GM12878 (cell line): ENCODE results near the gene PTPDC1.
"Not testable (repeated sequence)": the region's sequence is repeated elsewhere in the genome, so short reads cannot be mapped to it uniquely, and the experiment has no call there.

Experiments used
- NFYB ChIP-seq: IDR thresholded peaks from 2 replicates; pipeline ENCODE4 v1.6.1; 2011; ENCODE audit warnings: low read depth, mild to moderate bottlenecking, low read length, improper control_type of control experiment, moderate library complexity; ENCODE audit not compliant: insufficient read depth
- POLR2A ChIP-seq: IDR thresholded peaks from 2 replicates; pipeline ENCODE4 v1.6.1; 2011; ENCODE audit warnings: low read depth, mild to moderate bottlenecking, low read length
- SREBF2 ChIP-seq: IDR thresholded peaks from 2 replicates; pipeline ENCODE4 v1.6.1; 2012; ENCODE audit warnings: mild to moderate bottlenecking, low read length
- SUZ12 ChIP-seq: fragments of 200-600 bp; sonication (generic); IDR thresholded peaks from one replicate; pipeline ENCODE4 v1.6.1; 2018; ENCODE audit warnings: antibody characterized with exemption, mild to moderate bottlenecking; ENCODE audit not compliant: unreplicated experiment
- TF ChIP-seq, protein P1 (sequence below), 3 experiments: IDR thresholded peaks in 2 of 3; conservative IDR thresholded peaks in 1 of 3; 2 replicates each; pipeline ENCODE4 v1.5.1; 2011; ENCODE audit warnings: low read depth in 3 of 3, low read length in 3 of 3, mild to moderate bottlenecking in 3 of 3, control low read depth in 2 of 3, moderate library complexity in 2 of 3, inconsistent platforms in 1 of 3, mixed read lengths in 1 of 3; ENCODE audit not compliant: control insufficient read depth in 2 of 3, insufficient read depth in 1 of 3; ENCODE audit errors: extremely low read depth in 1 of 3
- TF ChIP-seq, protein P2 (sequence below): fragments of 450-650 bp; IDR thresholded peaks from 2 replicates; pipeline ENCODE4 v1.6.1; 2016; ENCODE audit warnings: mild to moderate bottlenecking

DNA sequence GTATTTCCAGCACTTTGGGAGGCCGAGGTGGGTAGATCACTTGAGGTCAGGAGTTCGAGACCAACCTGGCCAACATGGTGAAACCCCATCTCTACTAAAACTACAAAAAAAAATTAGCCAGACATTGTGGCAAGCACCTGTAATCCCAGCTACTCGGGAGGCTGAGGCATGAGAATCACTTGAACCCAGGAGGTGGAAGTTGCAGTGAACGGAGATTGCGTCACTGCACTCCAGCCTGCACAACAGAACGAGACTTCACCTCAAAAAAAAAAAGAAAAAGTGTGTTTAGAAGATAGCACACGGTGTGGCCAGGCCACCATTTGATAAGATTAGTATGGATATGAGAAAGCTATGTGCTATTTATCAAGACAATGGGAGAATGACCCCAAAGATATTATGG is 35.8 kb downstream of the PTPDC1 start:
- TF ChIP-seq, protein P1, sequence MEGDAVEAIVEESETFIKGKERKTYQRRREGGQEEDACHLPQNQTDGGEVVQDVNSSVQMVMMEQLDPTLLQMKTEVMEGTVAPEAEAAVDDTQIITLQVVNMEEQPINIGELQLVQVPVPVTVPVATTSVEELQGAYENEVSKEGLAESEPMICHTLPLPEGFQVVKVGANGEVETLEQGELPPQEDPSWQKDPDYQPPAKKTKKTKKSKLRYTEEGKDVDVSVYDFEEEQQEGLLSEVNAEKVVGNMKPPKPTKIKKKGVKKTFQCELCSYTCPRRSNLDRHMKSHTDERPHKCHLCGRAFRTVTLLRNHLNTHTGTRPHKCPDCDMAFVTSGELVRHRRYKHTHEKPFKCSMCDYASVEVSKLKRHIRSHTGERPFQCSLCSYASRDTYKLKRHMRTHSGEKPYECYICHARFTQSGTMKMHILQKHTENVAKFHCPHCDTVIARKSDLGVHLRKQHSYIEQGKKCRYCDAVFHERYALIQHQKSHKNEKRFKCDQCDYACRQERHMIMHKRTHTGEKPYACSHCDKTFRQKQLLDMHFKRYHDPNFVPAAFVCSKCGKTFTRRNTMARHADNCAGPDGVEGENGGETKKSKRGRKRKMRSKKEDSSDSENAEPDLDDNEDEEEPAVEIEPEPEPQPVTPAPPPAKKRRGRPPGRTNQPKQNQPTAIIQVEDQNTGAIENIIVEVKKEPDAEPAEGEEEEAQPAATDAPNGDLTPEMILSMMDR (IDR thresholded peaks at IDR 0.05 in 2 of 3, conservative IDR thresholded peaks at IDR 0.05 in 1 of 3; ENCODE audit: control insufficient read depth in 2 of 3, extremely low read depth in 1 of 3, insufficient read depth in 1 of 3, low read depth in 3 of 3, low read length in 3 of 3): not testable (repeated sequence)
- not testable (repeated sequence) for TF ChIP-seq SUZ12, NFYB, SREBF2, POLR2A
- TF ChIP-seq, protein P2, sequence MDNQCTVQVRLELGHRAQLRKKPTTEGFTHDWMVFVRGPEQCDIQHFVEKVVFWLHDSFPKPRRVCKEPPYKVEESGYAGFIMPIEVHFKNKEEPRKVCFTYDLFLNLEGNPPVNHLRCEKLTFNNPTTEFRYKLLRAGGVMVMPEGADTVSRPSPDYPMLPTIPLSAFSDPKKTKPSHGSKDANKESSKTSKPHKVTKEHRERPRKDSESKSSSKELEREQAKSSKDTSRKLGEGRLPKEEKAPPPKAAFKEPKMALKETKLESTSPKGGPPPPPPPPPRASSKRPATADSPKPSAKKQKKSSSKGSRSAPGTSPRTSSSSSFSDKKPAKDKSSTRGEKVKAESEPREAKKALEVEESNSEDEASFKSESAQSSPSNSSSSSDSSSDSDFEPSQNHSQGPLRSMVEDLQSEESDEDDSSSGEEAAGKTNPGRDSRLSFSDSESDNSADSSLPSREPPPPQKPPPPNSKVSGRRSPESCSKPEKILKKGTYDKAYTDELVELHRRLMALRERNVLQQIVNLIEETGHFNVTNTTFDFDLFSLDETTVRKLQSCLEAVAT: not testable (repeated sequence)
